Measurements from ENCODE around the gene CADPS. TPM values are rescaled to one million over a fixed set of nuclear protein-coding genes. Genes with fewer than 3 reads are reported as not detected.

Gene CADPS
- polyA plus RNA-seq, 3 donors, result not detected

DNA sequence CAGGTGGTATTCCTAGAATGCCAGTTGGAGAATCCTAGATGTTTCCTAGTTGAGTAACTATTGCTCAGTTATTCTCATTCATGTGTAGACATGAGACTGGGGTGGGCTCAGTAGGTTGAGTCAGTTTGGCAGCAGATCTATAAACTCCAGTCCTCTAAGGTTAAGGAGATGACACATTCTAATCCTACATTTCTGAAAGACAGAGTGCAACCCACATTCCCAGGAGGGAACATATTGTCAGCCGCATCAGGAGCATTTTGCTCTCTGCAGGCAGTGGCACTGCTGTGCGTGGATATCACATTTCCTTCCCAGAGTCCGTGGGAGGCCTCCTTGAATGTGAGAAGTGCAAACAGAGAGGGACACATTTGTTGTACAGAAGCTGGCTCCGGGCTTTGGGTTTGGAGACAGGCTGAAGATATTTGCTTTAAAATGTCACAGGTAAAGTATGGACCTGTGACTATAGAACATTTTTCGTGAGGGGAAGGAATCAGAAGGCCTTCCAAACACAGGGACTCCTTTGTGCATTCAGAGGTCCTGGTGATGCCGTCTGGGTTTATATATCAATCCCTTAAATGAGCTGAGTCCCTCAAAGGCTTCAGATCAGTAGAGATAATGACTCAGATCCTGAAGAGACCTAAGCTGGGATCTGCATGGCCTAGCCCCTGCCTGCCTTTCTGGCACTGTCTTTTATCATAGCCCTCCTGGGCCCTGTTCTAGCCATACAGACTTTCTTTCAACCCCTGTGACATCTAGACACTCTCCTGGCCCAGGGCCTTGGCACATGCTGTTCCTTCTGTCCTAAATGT lies 156.5 kb downstream of the CADPS start:
- Mint-ChIP-seq H3K27me3 (ENCODE audit: low read depth in 3 of 3) (peaks cover 0 to 3% (median 0%) of the 10 kb centered on the region in 3 donors), H3K27ac (no peak overlapping the region), H3K9me3 (peaks cover 0 to 3% (median 0%) of the 10 kb centered on the region in 7 donors), H3K4me1 (no peaks in the 10 kb centered on the region), H3K36me3 (no peaks in the 10 kb centered on the region), H3K4me3 (no peak overlapping the region)
- no peak overlapping the region for H2AFZ ChIP-seq (ENCODE audit: insufficient read depth, low read depth, low read length, poor library complexity, severe bottlenecking)
- H3K27me3 ChIP-seq (ENCODE audit: control insufficient read depth in 2 of 2, insufficient read depth in 2 of 2, low read length in 2 of 2), result no peaks in the 10 kb centered on the region
- H3K79me2 ChIP-seq (ENCODE audit: insufficient read depth, low read length), result no peaks in the 10 kb centered on the region
- no peaks in the 10 kb centered on the region for H3K36me3 ChIP-seq (replicated peaks in 1 of 2; ENCODE audit: control insufficient read depth in 1 of 2, insufficient read depth in 2 of 2, low read length in 2 of 2)
- 57% methylated on average over 5 of the region's 6 CpGs for WGBS (ENCODE audit: insufficient coverage)
- H3K9me3 ChIP-seq (replicated peaks in 1 of 2; ENCODE audit: control insufficient read depth in 1 of 2, insufficient read depth in 1 of 2, low read length in 2 of 2), result no peaks in the 10 kb centered on the region
- H3K4me1 ChIP-seq (ENCODE audit: control insufficient read depth in 1 of 2, insufficient read depth in 2 of 2, low read length in 2 of 2), result no peaks in the 10 kb centered on the region
- H3K4me2 ChIP-seq (replicated peaks; ENCODE audit: extremely low read depth, low read length, poor library complexity, severe bottlenecking), result no peak overlapping the region
- no peak overlapping the region for H3K4me3 ChIP-seq (replicated peaks in 1 of 3; ENCODE audit: low read depth in 2 of 3, low read length in 3 of 3)
- TF ChIP-seq, protein P1, sequence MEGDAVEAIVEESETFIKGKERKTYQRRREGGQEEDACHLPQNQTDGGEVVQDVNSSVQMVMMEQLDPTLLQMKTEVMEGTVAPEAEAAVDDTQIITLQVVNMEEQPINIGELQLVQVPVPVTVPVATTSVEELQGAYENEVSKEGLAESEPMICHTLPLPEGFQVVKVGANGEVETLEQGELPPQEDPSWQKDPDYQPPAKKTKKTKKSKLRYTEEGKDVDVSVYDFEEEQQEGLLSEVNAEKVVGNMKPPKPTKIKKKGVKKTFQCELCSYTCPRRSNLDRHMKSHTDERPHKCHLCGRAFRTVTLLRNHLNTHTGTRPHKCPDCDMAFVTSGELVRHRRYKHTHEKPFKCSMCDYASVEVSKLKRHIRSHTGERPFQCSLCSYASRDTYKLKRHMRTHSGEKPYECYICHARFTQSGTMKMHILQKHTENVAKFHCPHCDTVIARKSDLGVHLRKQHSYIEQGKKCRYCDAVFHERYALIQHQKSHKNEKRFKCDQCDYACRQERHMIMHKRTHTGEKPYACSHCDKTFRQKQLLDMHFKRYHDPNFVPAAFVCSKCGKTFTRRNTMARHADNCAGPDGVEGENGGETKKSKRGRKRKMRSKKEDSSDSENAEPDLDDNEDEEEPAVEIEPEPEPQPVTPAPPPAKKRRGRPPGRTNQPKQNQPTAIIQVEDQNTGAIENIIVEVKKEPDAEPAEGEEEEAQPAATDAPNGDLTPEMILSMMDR (IDR thresholded peaks at IDR 0.05), result no peak
- H3K27ac ChIP-seq (ENCODE audit: low read depth in 1 of 2, low read length in 2 of 2), result no peak overlapping the region
- intact Hi-C loops (cut with micrococcal nuclease), result no loop called here
- no peaks in the 10 kb centered on the region for H4K20me1 ChIP-seq (ENCODE audit: insufficient read depth, low read length)
- no peak for DNase-seq
- H3K9ac ChIP-seq (ENCODE audit: insufficient read depth, low read length, poor library complexity, severe bottlenecking), result no peak overlapping the region

DNA sequence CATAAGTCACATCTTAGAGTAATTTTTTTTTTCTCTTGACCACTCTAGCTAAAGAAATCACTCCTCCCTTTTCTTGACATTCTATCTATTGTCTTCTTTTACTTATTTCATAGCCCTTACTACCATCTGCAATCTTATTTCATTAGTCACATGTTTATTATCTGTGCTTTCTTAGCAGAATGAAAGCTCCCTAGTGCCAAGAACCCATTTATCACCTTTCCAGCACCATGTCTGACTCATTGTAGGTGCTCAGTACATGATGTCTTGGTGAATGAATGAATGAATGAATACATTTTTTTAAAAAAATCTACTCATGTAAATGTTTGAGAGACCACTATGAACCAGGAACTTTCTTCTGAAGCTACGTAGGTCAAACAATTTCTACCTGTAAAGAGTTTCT lies 157.2 kb downstream of the CADPS start:
- H3K4me3 Mint-ChIP-seq, result no peak overlapping the region
- WGBS (ENCODE audit: insufficient coverage), result no CpG with 5 or more reads among the region's 1 CpG
- H3K36me3 Mint-ChIP-seq, result no peaks in the 10 kb centered on the region

More for the DNA sequence above, 157.2 kb downstream of the CADPS start:
- Mint-ChIP-seq H3K27ac (no peak overlapping the region), H3K27me3 (ENCODE audit: low read depth in 3 of 3) (peaks cover 0 to 3% (median 0%) of the 10 kb centered on the region in 3 donors), H3K4me1 (no peaks in the 10 kb centered on the region), H3K9me3 (peaks cover 0 to 2% (median 0%) of the 10 kb centered on the region in 7 donors)
- intact Hi-C loops (cut with micrococcal nuclease), result no loop called here
- no peak for DNase-seq
- Histone ChIP-seq H3K27ac (ENCODE audit: low read depth in 1 of 2, low read length in 2 of 2) (no peak overlapping the region), H3K79me2 (ENCODE audit: insufficient read depth, low read length) (no peaks in the 10 kb centered on the region), H3K4me3 (replicated peaks in 1 of 3; ENCODE audit: low read depth in 2 of 3, low read length in 3 of 3) (no peak overlapping the region), H3K9ac (ENCODE audit: insufficient read depth, low read length, poor library complexity, severe bottlenecking) (no peak overlapping the region), H3K27me3 (ENCODE audit: control insufficient read depth in 2 of 2, insufficient read depth in 2 of 2, low read length in 2 of 2) (no peaks in the 10 kb centered on the region), H4K20me1 (ENCODE audit: insufficient read depth, low read length) (no peaks in the 10 kb centered on the region), H3K4me1 (ENCODE audit: control insufficient read depth in 1 of 2, insufficient read depth in 2 of 2, low read length in 2 of 2) (no peaks in the 10 kb centered on the region), H2AFZ (ENCODE audit: insufficient read depth, low read depth, low read length, poor library complexity, severe bottlenecking) (no peak overlapping the region), H3K9me3 (replicated peaks in 1 of 2; ENCODE audit: control insufficient read depth in 1 of 2, insufficient read depth in 1 of 2, low read length in 2 of 2) (no peaks in the 10 kb centered on the region), H3K4me2 (replicated peaks; ENCODE audit: extremely low read depth, low read length, poor library complexity, severe bottlenecking) (no peak overlapping the region), H3K36me3 (replicated peaks in 1 of 2; ENCODE audit: control insufficient read depth in 1 of 2, insufficient read depth in 2 of 2, low read length in 2 of 2) (no peaks in the 10 kb centered on the region)
- TF ChIP-seq, protein P1 (IDR thresholded peaks at IDR 0.05), result no peak
